HG03457 (cell line): ENCODE data around the gene TUBA3D.
"Not testable (repeated sequence)": the region's sequence is repeated elsewhere in the genome, so short reads cannot be mapped to it uniquely, and the experiment has no call there.

ENCODE experiments used
- ATAC-seq: cut with Tn5 transposase; IDR thresholded peaks from one replicate; pipeline ENCODE4 v1.9.1; 2021; ENCODE audit warnings: moderate number of reproducible peaks; ENCODE audit not compliant: unreplicated experiment

Gene TUBA3D

GRCh38 chr2:131531547-131532185, 55.7 kb downstream of the TUBA3D start:
- ATAC-seq = not testable (repeated sequence)
